Measurements from ENCODE around the gene MYCL.

MYCL gene

DNA sequence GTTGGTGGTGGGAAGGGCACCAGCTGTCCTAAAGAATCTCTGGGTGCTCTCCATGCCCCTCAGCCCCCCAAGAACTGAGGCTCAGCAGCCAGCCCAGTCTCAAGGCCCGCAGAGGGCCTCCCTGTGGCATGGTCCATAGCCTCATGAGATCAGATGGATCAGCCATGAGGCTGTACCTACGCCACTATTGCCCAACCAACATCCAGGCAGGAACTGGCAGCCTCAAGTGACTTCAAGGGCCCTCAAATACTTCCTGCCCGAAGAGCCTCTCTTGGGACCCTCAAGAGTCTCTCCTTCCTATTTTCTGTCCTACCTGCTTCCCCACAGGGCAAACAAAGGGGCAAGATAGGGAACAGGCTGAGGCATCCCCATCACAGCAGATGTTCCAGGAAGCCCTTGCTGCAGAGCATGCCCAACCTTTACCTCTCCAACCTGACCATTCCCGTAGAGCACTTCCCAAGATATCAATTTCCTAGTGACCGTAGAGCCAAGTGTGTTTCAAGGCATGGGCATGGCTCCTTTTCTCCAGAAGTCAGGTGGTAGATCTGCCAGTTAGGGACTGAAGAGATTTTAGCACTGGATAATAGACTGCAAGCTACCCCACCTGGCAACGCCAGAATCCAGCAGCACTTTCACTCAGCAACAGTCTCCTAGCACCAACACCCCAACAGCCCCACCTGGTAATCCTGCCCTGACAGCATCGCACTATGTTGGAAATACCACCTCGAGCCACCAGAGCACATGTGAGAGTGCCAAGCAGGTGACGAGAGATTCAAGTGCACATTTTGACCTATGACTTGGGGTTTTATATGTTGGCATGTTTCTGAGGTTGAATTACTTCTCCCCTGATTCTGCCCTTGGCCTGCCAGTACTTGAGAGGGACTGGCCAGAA is 39.5 kb upstream of the MYCL start:
- TF ChIP-seq, protein P1, sequence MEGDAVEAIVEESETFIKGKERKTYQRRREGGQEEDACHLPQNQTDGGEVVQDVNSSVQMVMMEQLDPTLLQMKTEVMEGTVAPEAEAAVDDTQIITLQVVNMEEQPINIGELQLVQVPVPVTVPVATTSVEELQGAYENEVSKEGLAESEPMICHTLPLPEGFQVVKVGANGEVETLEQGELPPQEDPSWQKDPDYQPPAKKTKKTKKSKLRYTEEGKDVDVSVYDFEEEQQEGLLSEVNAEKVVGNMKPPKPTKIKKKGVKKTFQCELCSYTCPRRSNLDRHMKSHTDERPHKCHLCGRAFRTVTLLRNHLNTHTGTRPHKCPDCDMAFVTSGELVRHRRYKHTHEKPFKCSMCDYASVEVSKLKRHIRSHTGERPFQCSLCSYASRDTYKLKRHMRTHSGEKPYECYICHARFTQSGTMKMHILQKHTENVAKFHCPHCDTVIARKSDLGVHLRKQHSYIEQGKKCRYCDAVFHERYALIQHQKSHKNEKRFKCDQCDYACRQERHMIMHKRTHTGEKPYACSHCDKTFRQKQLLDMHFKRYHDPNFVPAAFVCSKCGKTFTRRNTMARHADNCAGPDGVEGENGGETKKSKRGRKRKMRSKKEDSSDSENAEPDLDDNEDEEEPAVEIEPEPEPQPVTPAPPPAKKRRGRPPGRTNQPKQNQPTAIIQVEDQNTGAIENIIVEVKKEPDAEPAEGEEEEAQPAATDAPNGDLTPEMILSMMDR (conservative IDR thresholded peaks at IDR 0.05), result no peak
- H3K27ac ChIP-seq, result no peak overlapping the region

DNA sequence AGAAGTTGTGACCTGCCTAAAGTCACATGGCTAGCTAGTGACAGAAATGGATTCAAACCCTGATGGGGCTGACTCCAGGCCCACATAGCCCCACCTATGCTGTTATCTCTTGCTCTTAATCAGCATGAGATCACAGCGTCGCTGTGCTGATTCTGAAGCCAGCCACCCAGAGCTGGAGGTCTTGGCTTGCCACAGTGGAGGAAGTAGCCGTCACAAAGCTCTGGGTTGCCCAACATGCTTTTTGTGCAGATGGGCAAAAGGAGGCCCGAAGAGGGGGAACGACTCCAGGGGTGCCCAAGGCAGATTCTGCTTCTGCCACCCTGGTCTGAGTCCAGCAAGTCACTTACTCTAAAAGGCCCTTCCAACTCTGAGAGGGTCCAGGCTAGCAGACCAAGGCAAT is 38.5 kb upstream of the MYCL start:
- TF ChIP-seq, protein P1 (conservative IDR thresholded peaks at IDR 0.05), result no peak
- H3K27ac ChIP-seq, result no peak overlapping the region

DNA sequence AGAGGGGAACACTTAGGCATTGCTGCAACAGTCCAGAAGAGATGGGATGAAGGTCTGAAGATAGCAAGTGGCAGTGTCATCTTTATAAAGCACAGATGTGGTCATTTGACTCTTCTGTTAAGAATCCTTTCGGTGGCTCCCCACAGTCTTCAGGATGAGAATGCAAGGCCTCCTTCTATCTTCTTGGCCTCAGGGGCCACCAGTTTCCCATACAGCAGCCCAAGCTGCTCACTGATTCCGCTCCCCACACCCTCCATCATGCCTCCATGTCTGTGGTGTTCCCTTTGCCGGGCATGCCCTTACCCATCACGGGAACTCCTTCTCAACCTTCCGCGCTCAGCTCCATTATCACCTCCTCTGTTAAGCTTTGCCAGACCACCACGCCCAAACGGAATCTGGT is 37.1 kb upstream of the MYCL start:
- H3K27ac ChIP-seq, result no peak overlapping the region
- TF ChIP-seq, protein P1 (conservative IDR thresholded peaks at IDR 0.05), result no peak

DNA sequence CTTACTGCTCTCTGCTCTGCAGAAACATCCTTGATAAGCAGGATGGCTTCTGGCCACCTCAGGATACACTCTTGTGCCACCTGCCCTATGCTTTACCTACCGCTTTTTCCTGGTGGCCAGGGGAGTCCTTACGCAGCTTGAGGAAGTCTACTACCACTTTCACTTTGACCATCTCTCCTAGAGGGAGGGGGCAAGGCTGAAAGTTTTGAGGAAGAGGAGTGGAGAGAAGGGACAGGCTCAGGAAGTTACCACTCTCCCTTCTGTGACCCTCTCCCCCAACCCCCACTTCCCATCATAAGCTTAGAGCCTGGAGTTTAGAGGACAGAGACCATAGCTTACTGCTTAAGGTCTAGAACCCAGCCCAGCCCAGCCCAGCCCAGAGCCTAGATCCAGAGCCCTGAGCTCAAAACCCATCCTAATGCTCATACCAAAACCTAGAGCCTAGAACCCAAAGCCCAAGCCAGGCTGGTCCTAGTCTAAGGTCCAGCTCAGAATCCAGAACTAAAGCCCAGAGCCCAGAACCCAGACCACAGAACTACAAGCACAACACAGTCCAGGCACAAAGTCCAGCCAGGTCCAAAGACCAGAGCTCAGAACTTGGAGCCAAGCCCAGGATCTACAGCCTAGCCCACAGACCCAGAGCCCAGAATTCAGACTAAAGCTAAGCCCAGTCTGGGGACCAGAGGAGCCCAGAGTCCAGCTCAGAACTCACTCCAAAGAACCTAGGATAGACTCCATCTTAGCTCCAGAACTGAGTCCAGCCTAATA is 35.2 kb upstream of the MYCL start:
- H3K27ac ChIP-seq, result no peak overlapping the region

DNA sequence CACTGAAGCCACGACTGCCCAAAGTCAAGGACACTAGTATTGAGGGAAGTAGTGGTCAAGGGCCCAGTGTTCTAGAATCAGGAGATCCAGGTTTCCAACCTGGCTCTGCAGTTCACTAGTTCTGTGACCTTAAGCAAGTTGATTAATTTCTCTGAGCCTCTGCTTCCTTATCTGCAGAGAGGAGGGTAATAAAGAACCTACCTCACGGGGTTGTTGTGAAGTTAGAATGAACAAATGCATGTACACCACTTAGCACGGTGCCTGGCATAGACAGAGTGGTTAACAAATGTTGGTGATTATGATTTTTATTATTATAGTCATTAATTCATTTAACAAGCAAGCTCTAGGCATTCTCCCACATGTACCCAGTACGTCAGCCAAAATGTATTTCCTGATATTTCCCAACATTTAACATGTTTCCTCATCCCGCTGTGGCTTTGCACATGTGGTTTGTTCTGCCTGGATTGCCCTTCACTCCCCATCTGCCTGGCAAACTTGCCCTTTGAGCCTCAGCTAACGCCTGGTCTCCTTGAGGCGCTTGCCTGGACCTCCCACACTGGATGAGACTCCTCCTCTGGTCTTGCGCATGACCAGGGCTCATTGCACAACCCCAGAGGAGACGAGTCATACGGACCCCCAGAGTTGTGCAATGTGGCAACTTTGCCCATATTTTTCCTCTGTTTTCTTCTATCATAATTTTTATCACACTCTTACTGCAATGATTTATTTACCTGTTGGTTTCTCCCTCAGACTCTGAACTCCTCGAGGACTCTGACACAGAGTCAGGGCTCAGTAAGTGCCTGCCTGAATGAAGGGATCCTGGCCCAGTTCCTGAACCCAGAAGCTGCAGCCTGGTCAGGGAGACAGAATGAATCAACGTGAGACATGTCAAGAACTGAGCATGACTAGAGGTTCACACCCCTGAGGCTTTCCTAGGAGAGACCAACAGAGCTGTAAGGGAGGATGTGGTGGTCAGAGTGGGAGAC is 32.5 kb upstream of the MYCL start:
- no peak overlapping the region for H3K27ac ChIP-seq
- TF ChIP-seq, protein P1 (conservative IDR thresholded peaks at IDR 0.05), result no peak

More for the DNA sequence above, 35.2 kb upstream of the MYCL start:
- TF ChIP-seq, protein P1 (conservative IDR thresholded peaks at IDR 0.05), result no peak

DNA sequence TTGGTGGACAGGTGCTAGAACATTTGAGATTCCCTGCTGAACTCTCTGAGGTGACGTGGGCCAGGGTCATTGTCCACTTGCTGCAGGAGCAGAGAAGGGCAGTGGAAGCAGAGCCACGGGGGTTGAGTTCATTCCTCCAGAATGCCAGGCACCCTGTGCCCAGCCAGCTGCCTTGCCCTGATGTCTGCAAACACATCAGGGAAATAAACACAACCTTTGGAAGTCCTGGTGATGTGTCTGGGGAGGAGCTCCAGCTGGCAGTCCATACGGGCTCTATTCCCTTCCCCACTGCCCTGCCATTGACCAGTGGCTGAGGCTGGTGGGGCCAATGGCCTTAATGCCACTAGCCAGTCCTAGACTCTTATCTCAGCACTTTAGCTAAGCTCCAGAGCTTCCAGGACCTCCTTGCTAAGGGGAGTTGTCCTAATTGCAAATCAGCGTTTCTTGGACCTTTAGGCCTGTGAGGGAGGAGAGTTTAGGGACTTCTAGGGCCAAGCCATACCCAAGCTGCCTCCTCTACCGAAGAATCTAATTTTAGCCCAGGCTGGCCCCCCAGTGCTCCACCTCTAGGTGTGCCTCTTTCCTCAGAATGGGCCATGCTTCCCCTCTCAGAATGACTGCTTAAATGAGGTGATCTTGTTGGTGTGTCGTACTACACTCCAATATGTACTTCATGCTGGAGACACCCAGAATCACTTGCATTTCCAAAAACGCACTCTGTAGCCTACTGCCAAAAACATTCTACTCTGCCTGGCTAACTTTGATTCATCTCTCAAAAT is 27.3 kb upstream of the MYCL start:
- H3K27ac ChIP-seq, result no peak overlapping the region
- TF ChIP-seq, protein P1 (conservative IDR thresholded peaks at IDR 0.05), result no peak
